GM12864 (cell line): Measurements from ENCODE around the gene SLC45A3.

ENCODE experiments used
- DNase-seq: peaks from one replicate; pipeline ENCODE4 v3.0.0-alpha.2; 2011; ENCODE audit warnings: low read depth
- H3K4me3 ChIP-seq: 2 replicates; pipeline ENCODE4 v1.5.1; 2011; ENCODE audit warnings: mild to moderate bottlenecking, low read depth, low read length, control low read depth
- CTCF ChIP-seq: IDR thresholded peaks from 2 replicates; pipeline ENCODE4 v1.5.1; 2011; ENCODE audit warnings: low read depth, mild to moderate bottlenecking, moderate library complexity, low read length, control low read depth, inconsistent platforms; ENCODE audit errors: missing control alignments

Gene SLC45A3

DNA sequence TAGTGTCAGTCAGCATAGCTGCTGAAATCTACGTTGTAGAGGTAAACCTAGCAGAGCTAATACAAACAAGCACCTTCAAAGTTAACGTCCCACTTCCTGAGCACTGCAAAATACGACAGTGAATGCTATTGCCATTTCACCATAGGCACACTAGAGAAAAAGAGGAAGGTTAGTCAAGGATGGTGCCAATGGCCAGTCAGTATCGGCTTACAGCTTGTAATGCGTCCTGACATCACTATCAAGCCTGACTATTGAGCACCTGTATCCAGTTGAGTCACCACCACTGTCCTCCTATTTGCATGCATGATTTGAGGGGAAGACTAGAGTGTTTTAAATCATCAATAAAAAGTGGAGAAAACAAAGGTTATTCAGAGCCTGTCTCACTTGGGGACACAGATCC is 35.3 kb upstream of the SLC45A3 start:
- no peak for TF ChIP-seq CTCF
- DNase-seq = no peak
- no peak overlapping the region for H3K4me3 ChIP-seq

DNA sequence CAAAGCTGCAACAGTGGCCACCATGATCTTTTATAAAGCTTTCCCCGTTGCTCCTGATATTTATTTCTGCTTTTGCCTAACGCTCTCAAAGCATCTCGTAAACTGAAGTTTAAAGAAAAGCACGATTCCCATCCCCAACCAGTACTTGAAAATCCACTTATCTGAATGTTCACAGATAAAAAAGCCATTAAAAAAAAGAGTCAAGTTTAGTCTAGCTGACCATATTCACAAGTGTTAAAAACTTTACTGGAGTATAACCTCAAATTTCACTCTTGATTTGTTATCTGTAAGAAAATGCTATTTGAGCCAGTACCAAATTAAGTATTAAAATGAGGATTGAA is 34.6 kb upstream of the SLC45A3 start:
- DNase-seq = no peak
- TF ChIP-seq CTCF = no peak
- H3K4me3 ChIP-seq = no peak overlapping the region

DNA sequence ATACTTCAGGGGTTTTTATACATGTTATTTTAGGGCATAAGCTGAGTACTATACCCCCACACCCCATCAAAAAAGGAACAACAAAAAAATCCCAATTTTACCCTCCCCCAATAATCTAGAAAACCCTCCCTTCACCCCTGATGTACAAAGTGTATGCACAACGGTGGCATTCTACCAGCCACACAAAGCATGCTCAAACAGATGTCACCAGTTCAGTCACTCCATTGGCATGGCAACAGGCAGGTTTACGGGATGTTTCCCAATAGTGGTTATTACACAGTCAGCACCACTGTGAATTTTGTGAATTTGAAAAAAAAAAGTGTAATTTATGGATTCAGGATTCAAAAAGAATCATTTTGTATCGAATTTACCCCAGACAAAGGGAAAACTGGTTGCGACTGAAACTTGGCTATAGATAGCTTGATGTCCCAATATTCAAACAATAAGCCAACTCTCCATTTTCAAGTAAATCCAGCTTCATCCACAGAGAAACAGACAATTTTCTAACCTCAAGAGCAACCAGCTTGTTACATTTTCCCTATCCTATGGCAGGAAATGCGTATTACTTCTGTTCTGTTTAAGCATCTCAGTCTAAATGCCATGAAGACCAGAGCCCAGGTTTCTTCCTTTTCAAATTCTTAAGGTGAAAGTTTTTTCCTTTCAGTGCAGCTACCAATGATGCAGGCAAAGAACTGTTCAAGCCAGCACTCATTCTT is 34.0 kb upstream of the SLC45A3 start:
- no peak overlapping the region for H3K4me3 ChIP-seq
- no peak for DNase-seq
- no peak for TF ChIP-seq CTCF

GRCh38 chr1:205711105-205712048 is 31.1 kb upstream of the SLC45A3 start:
- peak; percentile 47 for DNase-seq
- peak; percentile 83 for TF ChIP-seq CTCF
- no peak overlapping the region for H3K4me3 ChIP-seq

- TF ChIP-seq CTCF = no peak
- H3K4me3 ChIP-seq = no peak overlapping the region
- no peak for DNase-seq
Observed at GRCh38 chr1:205710201-205711062, 30.1 kb upstream of the SLC45A3 start.

GRCh38 chr1:205709640-205710039 is 29.3 kb upstream of the SLC45A3 start:
- no peak overlapping the region for H3K4me3 ChIP-seq
- TF ChIP-seq CTCF = no peak
- no peak for DNase-seq
